H1 (cell line): ENCODE measurements around the gene CD38. TPM values are rescaled to one million over a fixed set of nuclear protein-coding genes. Genes with fewer than 3 reads are reported as not detected.

Experiments used
- CTCF ChIA-PET: fragments of 300-600 bp; sonication (Branson Sonifier 250); formaldehyde crosslinking; loops from one replicate; lab custom pipeline; 2021; ENCODE audit not compliant: partially characterized antibody; lab: Charles Lee
- POLR2A ChIA-PET: fragments of 300-600 bp; sonication (Branson Sonifier 250); formaldehyde crosslinking; loops from one replicate; lab custom pipeline; 2021; ENCODE audit warnings: inconsistent platforms; ENCODE audit not compliant: partially characterized antibody; lab: Charles Lee
- DNase-seq, 2 experiments: peaks; one replicate each; pipeline versions ENCODE4 v3.0.0 to v3.0.0-alpha.2; 2010 to 2022; ENCODE audit warnings: low spot score in 2 of 2, low read depth in 1 of 2, mixed read lengths in 1 of 2
- FAIRE-seq: peaks from 2 replicates; lab custom pipeline; 2011; peaks lifted over from hg19 to GRCh38; lab: Jason Lieb, UNC
- H2AFZ ChIP-seq: 2 replicates; pipeline ENCODE4 v1.8.1; 2012; ENCODE audit warnings: low read length, inconsistent platforms
- H2AK5ac ChIP-seq: 2 replicates; pipeline ENCODE4 v1.6.1; 2013; ENCODE audit warnings: low read depth, low read length
- H2BK120ac ChIP-seq: replicated peaks from 2 replicates; pipeline ENCODE3; 2013; ENCODE audit warnings: low read depth, low read length, inconsistent platforms
- H2BK12ac ChIP-seq: 2 replicates; pipeline ENCODE4 v1.6.1; 2013; ENCODE audit warnings: low read depth, low read length
- H2BK15ac ChIP-seq: 2 replicates; pipeline ENCODE4 v1.6.1; 2013; ENCODE audit warnings: low read length
- H2BK20ac ChIP-seq: 2 replicates; pipeline ENCODE4 v1.6.1; 2013; ENCODE audit warnings: low read length
- H2BK5ac ChIP-seq: 2 replicates; pipeline ENCODE4 v1.6.1; 2013; ENCODE audit warnings: low read depth, low read length
- H3K14ac ChIP-seq: 2 replicates; pipeline ENCODE4 v1.6.1; 2013; ENCODE audit warnings: inconsistent platforms; ENCODE audit not compliant: insufficient read length
- H3K18ac ChIP-seq: 2 replicates; pipeline ENCODE4 v1.6.1; 2013; ENCODE audit warnings: low read length; ENCODE audit errors: extremely low read depth
- H3K23ac ChIP-seq: 2 replicates; pipeline ENCODE4 v1.6.1; 2013; ENCODE audit warnings: inconsistent platforms; ENCODE audit not compliant: insufficient read length
- H3K23me2 ChIP-seq: 2 replicates; pipeline ENCODE4 v1.6.1; 2013; ENCODE audit warnings: low read depth, low read length
- H3K27ac ChIP-seq: 2 replicates; pipeline ENCODE4 v1.6.1; 2011; ENCODE audit warnings: low read depth, low read length, inconsistent platforms
- H3K27me3 ChIP-seq, 4 experiments: replicated peaks in 1 of 4; 1 replicate in 1 of 4; 2 replicates in 3 of 4; pipeline versions ENCODE4 v1.6.1 to v1.8.1; 2011 to 2013; ENCODE audit warnings: low read length in 3 of 4, mild to moderate bottlenecking in 3 of 4, inconsistent platforms in 2 of 4, mixed read lengths in 2 of 4, moderate library complexity in 1 of 4; ENCODE audit not compliant: control insufficient read depth in 3 of 4, insufficient read depth in 3 of 4; ENCODE audit errors: extremely low read depth in 1 of 4
- H3K36me3 ChIP-seq, 4 experiments: 2 replicates each; pipeline versions ENCODE4 v1.6.1 to v1.8.1; 2011 to 2013; ENCODE audit warnings: mild to moderate bottlenecking in 4 of 4, low read length in 3 of 4, moderate library complexity in 2 of 4, control low read depth in 1 of 4, inconsistent platforms in 1 of 4; ENCODE audit not compliant: insufficient read depth in 4 of 4, control insufficient read depth in 2 of 4
- H3K4ac ChIP-seq: replicated peaks from 2 replicates; pipeline ENCODE3; 2013; ENCODE audit warnings: low read length, low read depth, mixed read lengths, inconsistent platforms; ENCODE audit not compliant: insufficient read length
- H3K4me1 ChIP-seq, 4 experiments: replicated peaks in 1 of 4; 1 replicate in 1 of 4; 2 replicates in 3 of 4; pipeline versions ENCODE4 v1.6.1 to v1.8.1; 2011 to 2013; ENCODE audit warnings: low read length in 3 of 4, inconsistent platforms in 2 of 4, mixed read lengths in 1 of 4; ENCODE audit not compliant: insufficient read depth in 4 of 4, control insufficient read depth in 3 of 4
- H3K4me2 ChIP-seq, 2 experiments: 2 replicates each; pipeline versions ENCODE4 v1.6.1 to v1.8.1; 2011 to 2013; ENCODE audit warnings: low read depth in 2 of 2, low read length in 2 of 2, control low read depth in 1 of 2, inconsistent platforms in 1 of 2, mild to moderate bottlenecking in 1 of 2; ENCODE audit not compliant: insufficient read depth in 1 of 2
- H3K4me3 ChIP-seq, 4 experiments: fragments of 200-600, 300-600 bp in 1 of 4; sonication (generic), shearing (Covaris generic), sonication (Bioruptor Twin) in 1 of 4; 2 replicates each; pipeline versions ENCODE4 v1.5.1 to v1.8.1; 2011 to 2016; ENCODE audit warnings: low read length in 4 of 4, low read depth in 3 of 4, control low read depth in 2 of 4, inconsistent platforms in 2 of 4, mild to moderate bottlenecking in 2 of 4, mixed read lengths in 1 of 4, moderate library complexity in 1 of 4; ENCODE audit not compliant: insufficient read depth in 2 of 4; ENCODE audit errors: extremely low read depth in 1 of 4
- H3K56ac ChIP-seq: replicated peaks from 2 replicates; pipeline ENCODE3; 2013; ENCODE audit warnings: low read depth, mild to moderate bottlenecking, mixed read lengths, low read length, inconsistent platforms; ENCODE audit not compliant: insufficient read length
- H3K79me1 ChIP-seq: 2 replicates; pipeline ENCODE4 v1.6.1; 2013; ENCODE audit warnings: low read depth, low read length, control low read depth
- H3K79me2 ChIP-seq, 2 experiments: 2 replicates each; pipeline versions ENCODE4 v1.6.1 to v1.8.1; 2012 to 2013; ENCODE audit warnings: low read length in 2 of 2, mild to moderate bottlenecking in 2 of 2, inconsistent platforms in 1 of 2; ENCODE audit not compliant: insufficient read depth in 2 of 2, control insufficient read depth in 1 of 2
- H3K9ac ChIP-seq, 4 experiments: replicated peaks in 1 of 4; 1 replicate in 1 of 4; 2 replicates in 3 of 4; pipeline versions ENCODE4 v1.6.1 to v1.8.1; 2011 to 2013; ENCODE audit warnings: low read depth in 3 of 4, low read length in 3 of 4, control low read depth in 2 of 4, mild to moderate bottlenecking in 2 of 4, moderate library complexity in 2 of 4, inconsistent platforms in 1 of 4; ENCODE audit errors: extremely low read depth in 1 of 4
- H3K9me3 ChIP-seq, 2 experiments: 2 replicates each; pipeline versions ENCODE4 v1.6.1 to v1.8.1; 2012 to 2013; ENCODE audit warnings: mild to moderate bottlenecking in 2 of 2, moderate library complexity in 2 of 2, control low read depth in 1 of 2, inconsistent platforms in 1 of 2, low read depth in 1 of 2, low read length in 1 of 2, mixed read lengths in 1 of 2; ENCODE audit not compliant: insufficient read depth in 2 of 2
- H4K20me1 ChIP-seq, 2 experiments: replicated peaks in 1 of 2; 2 replicates each; pipeline versions ENCODE3 to v1.8.1; 2011 to 2013; ENCODE audit warnings: inconsistent platforms in 2 of 2, low read length in 2 of 2, mild to moderate bottlenecking in 1 of 2; ENCODE audit not compliant: insufficient read depth in 2 of 2, control insufficient read depth in 1 of 2
- H4K5ac ChIP-seq: 2 replicates; pipeline ENCODE4 v1.6.1; 2013; ENCODE audit warnings: low read length, low read depth, mixed read lengths, inconsistent platforms; ENCODE audit not compliant: insufficient read length
- H4K8ac ChIP-seq: 2 replicates; pipeline ENCODE4 v1.8.0; 2013; ENCODE audit warnings: mild to moderate bottlenecking, moderate library complexity, low read length, inconsistent platforms; ENCODE audit not compliant: insufficient read depth; ENCODE audit errors: extremely low read depth
- H4K91ac ChIP-seq: replicated peaks from 2 replicates; pipeline ENCODE3; 2013; ENCODE audit warnings: low read length, mixed read lengths, inconsistent platforms; ENCODE audit not compliant: insufficient read length
- EP300 ChIP-seq, 2 experiments: IDR thresholded peaks; 1 replicate in 1 of 2; 2 replicates in 1 of 2; pipeline ENCODE4 v1.6.1; 2011 to 2012; ENCODE audit warnings: low read depth in 2 of 2, low read length in 2 of 2, mild to moderate bottlenecking in 2 of 2, borderline replicate concordance in 1 of 2, inconsistent platforms in 1 of 2, moderate library complexity in 1 of 2
- EZH2 ChIP-seq: fragments of 200-600 bp; sonication (generic); IDR thresholded peaks from 2 replicates; pipeline ENCODE4 v1.7.1; 2012; ENCODE audit warnings: low read depth, mild to moderate bottlenecking, moderate library complexity, low read length, inconsistent platforms; ENCODE audit not compliant: severe bottlenecking
- HDAC6 ChIP-seq: IDR thresholded peaks from one replicate; pipeline ENCODE4 v1.7.1; 2012; ENCODE audit warnings: low read depth, mild to moderate bottlenecking, inconsistent platforms, low read length, moderate library complexity
- RNF2 ChIP-seq: fragments of 200-900, 300-1000 bp; sonication (generic); IDR thresholded peaks from 2 replicates; pipeline ENCODE4 v1.7.1; 2016; ENCODE audit warnings: borderline replicate concordance, low read depth, mild to moderate bottlenecking, antibody characterized with exemption, low read length; ENCODE audit not compliant: poor library complexity, severe bottlenecking; ENCODE audit errors: missing control alignments
- TBP ChIP-seq: IDR thresholded peaks from 2 replicates; pipeline ENCODE4 v1.6.1; 2011; ENCODE audit warnings: low read depth, low read length, improper control_type of control experiment
- WGBS, 2 experiments: shearing (Covaris generic) in 1 of 2; methylation state at CpG; one replicate each; pipeline versions ENCODE4 v1.1.6 to v1.1.7; 2013 to 2015; ENCODE audit warnings: low lambda C conversion rate in 2 of 2, mixed read lengths in 2 of 2, inconsistent platforms in 1 of 2, low coverage in 1 of 2, missing lambda C conversion rate in 1 of 2; ENCODE audit not compliant: insufficient replicate concordance in 2 of 2, insufficient coverage in 1 of 2, insufficient read length in 1 of 2; ENCODE audit errors: extremely low coverage in 1 of 2, missing lambda C conversion rate in 1 of 2; 5-methylcytosine and 5-hydroxymethylcytosine counted together
- polyA plus RNA-seq, 7 experiments: library from polyadenylated mRNA; depleted of rRNA in 3 of 7; stranded (reverse) in 5 of 7; unstranded in 2 of 7; fragments of >200 nt in 5 of 7; fragments of 200-250 nt in 2 of 7; gene quantifications; 1 replicate in 5 of 7; 2 replicates in 1 of 7; 4 replicates in 1 of 7; pipeline versions ENCODE4 v1.2.1 to v1.2.3, GENCODE V29; 2011 to 2013; ENCODE audit warnings: missing spikeins in 2 of 7, mixed read lengths in 2 of 7
- total RNA-seq: library from RNA; stranded (reverse); fragmentation: NEBNext Ultra II Directional; extraction: Animal tissue kit (Norgen Biotek cat#: 25700); gene quantifications from 2 replicates; pipeline ENCODE4 v1.2.1, GENCODE V29; 2021
- TF ChIP-seq, protein P1 (sequence below): IDR thresholded peaks from 2 replicates; pipeline ENCODE4 v1.6.1; 2011; ENCODE audit warnings: low read length, improper control_type of control experiment

Gene CD38
- total and polyA plus RNA-seq, 2 of the 8 experiments (the other 6 are each of a cell fraction or from before 2014, with no cell fraction given): 0.14 to 0.24 TPM

- DNase-seq (no peak), FAIRE-seq (no peak)
- H3K9me3 ChIP-seq: no peaks in the 10 kb centered on the region
- H4K8ac ChIP-seq: no peak overlapping the region
- no peaks in the 10 kb centered on the region for H3K79me1 ChIP-seq
- WGBS, 2 experiments: 94% methylated on average over 1 of the region's 1 CpG; no CpG with 5 or more reads in 1 of the 2 experiments
- H3K18ac ChIP-seq: no peak overlapping the region
- no peaks in the 10 kb centered on the region for H3K4me1 ChIP-seq
- CTCF ChIA-PET: interaction anchor here (1.1 to 1.2 kb wide), 2 partner anchors 10 to 140 kb away, joined by 3 to 4 read pairs; no protein-coding TSS in a partner anchor
- no peak overlapping the region for H3K4me2 ChIP-seq
- H2BK120ac ChIP-seq: no peak overlapping the region
- no peak overlapping the region for H2AFZ ChIP-seq
- H4K91ac ChIP-seq: no peak overlapping the region
- H3K27me3 ChIP-seq: no peaks in the 10 kb centered on the region
- no peak overlapping the region for H3K9ac ChIP-seq
- H2BK12ac ChIP-seq: no peak overlapping the region
- no peak overlapping the region for H3K56ac ChIP-seq
- H2BK5ac ChIP-seq: no peak overlapping the region
- no peak overlapping the region for H3K4me3 ChIP-seq
- no peak overlapping the region for H2AK5ac ChIP-seq
- H4K5ac ChIP-seq: no peak overlapping the region
- H3K4ac ChIP-seq: no peak overlapping the region
- no peak overlapping the region for H2BK20ac ChIP-seq
- no peak for TF ChIP-seq EZH2
- no peak for TF ChIP-seq TBP
- no peak for TF ChIP-seq EP300 (IDR thresholded peaks at IDR 0.05; ENCODE audit: borderline replicate concordance in 1 of 2, low read depth in 2 of 2, low read length in 2 of 2)
- no peak for TF ChIP-seq HDAC6
- TF ChIP-seq, protein P1, sequence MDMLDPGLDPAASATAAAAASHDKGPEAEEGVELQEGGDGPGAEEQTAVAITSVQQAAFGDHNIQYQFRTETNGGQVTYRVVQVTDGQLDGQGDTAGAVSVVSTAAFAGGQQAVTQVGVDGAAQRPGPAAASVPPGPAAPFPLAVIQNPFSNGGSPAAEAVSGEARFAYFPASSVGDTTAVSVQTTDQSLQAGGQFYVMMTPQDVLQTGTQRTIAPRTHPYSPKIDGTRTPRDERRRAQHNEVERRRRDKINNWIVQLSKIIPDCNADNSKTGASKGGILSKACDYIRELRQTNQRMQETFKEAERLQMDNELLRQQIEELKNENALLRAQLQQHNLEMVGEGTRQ: no peak
- TF ChIP-seq RNF2: no peak
- H3K23me2 ChIP-seq: no peaks in the 10 kb centered on the region; the same call in 1 of the 2 replicates
- no peak overlapping the region for H3K14ac ChIP-seq
- no peaks in the 10 kb centered on the region for H3K36me3 ChIP-seq
- no peaks in the 10 kb centered on the region for H4K20me1 ChIP-seq
- POLR2A ChIA-PET: no interaction called here
- no peak overlapping the region for H2BK15ac ChIP-seq
- no peak overlapping the region for H3K23ac ChIP-seq
- H3K27ac ChIP-seq: no peak overlapping the region
- H3K79me2 ChIP-seq: no peaks in the 10 kb centered on the region
These were observed 35.5 kb upstream of the CD38 start for GRCh38 chr4:15742637-15743036.
